GM21390 (cell line): ENCODE results near the gene IRF3.

Experiments used
- ATAC-seq: cut with Tn5 transposase; IDR thresholded peaks from one replicate; pipeline ENCODE4 v1.9.1; 2021; ENCODE audit not compliant: unreplicated experiment

IRF3 gene

GRCh38 chr19:49665351-49666119 is at the start of gene IRF3, which contains the start of gene BCL2L12:
Gene IRF3, minus strand, starts transcription at chr19:49665857. Its CDS starts 1,019 bp downstream, at chr19:49664838.
Gene BCL2L12, plus strand, starts transcription at chr19:49665933. Its CDS starts 760 bp downstream, at chr19:49666693.
- ATAC-seq = peak; percentile 74

GRCh38 chr19:49713236-49713845 is 47.7 kb upstream of the IRF3 start:
- no peak for ATAC-seq

GRCh38 chr19:49712397-49712859 is 46.8 kb upstream of the IRF3 start:
- ATAC-seq = no peak

- ATAC-seq = no peak
Observed at GRCh38 chr19:49710372-49710951, 44.8 kb upstream of the IRF3 start.

GRCh38 chr19:49705919-49706318 is 40.3 kb upstream of the IRF3 start:
- no peak for ATAC-seq

- ATAC-seq = no peak
Observed at GRCh38 chr19:49704888-49705642, 39.4 kb upstream of the IRF3 start.

GRCh38 chr19:49701271-49701786 is 35.7 kb upstream of the IRF3 start:
- no peak for ATAC-seq

- no peak for ATAC-seq
Observed at GRCh38 chr19:49700563-49700962, 34.9 kb upstream of the IRF3 start.

- no peak for ATAC-seq
Observed at GRCh38 chr19:49699364-49699763, 33.7 kb upstream of the IRF3 start.

GRCh38 chr19:49696865-49697264 is 31.2 kb upstream of the IRF3 start:
- no peak for ATAC-seq

- no peak for ATAC-seq
Observed at GRCh38 chr19:49696115-49696514, 30.5 kb upstream of the IRF3 start.

GRCh38 chr19:49692147-49692506 is 26.5 kb upstream of the IRF3 start:
- ATAC-seq = no peak

GRCh38 chr19:49691243-49692146 is 25.8 kb upstream of the IRF3 start:
- no peak for ATAC-seq

- ATAC-seq = no peak
Observed at GRCh38 chr19:49690656-49691242, 25.1 kb upstream of the IRF3 start, which contains the start of gene CPT1C. Gene CPT1C, plus strand, starts transcription at chr19:49691116. Its CDS starts 1,137 bp downstream, at chr19:49692253.

- no peak for ATAC-seq
Observed at GRCh38 chr19:49690079-49690655, 24.5 kb upstream of the IRF3 start.

- ATAC-seq = no peak
Observed at GRCh38 chr19:49689133-49690078, 23.7 kb upstream of the IRF3 start, which contains the start of gene ADM5. Gene ADM5, plus strand, starts transcription at chr19:49689594. Its CDS starts 244 bp downstream, at chr19:49689838.

GRCh38 chr19:49688531-49689132 is 23.0 kb upstream of the IRF3 start:
- no peak for ATAC-seq
